Retinal pigment epithelial cell (primary cell): ENCODE measurements around the gene TWIST2.

ENCODE experiments used
- DNase-seq: peaks from one replicate; pipeline ENCODE4 v3.0.0-alpha.2; 2010; ENCODE audit warnings: low read depth
- H3K4me3 ChIP-seq: 2 replicates; pipeline ENCODE4 v1.5.1; 2011; ENCODE audit warnings: mild to moderate bottlenecking, low read length, control low read depth, moderate library complexity
- CTCF ChIP-seq: conservative IDR thresholded peaks from 2 replicates; pipeline ENCODE4 v1.5.1; 2011; ENCODE audit warnings: low read depth, low read length, control low read depth, inconsistent platforms

The TWIST2 gene

GRCh38 chr2:238845583-238846377 lies 2.1 kb upstream of the TWIST2 start:
- no peak overlapping the region for H3K4me3 ChIP-seq
- no peak for TF ChIP-seq CTCF
- no peak for DNase-seq

DNA sequence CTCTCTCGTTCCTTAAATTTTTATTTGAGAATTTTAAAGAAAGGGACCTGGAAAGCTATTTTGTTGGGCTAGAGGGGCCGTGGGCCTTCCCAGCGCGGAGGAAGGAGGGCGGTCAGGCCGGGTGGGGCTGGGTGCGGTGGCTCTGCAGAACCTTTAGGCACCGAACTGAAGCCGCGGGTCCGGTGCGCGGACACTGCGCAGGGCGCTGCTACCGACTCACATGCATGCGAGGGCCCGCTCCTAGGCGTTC lies 1.6 kb upstream of the TWIST2 start:
- DNase-seq = no peak
- no peak overlapping the region for H3K4me3 ChIP-seq
- TF ChIP-seq CTCF = no peak

DNA sequence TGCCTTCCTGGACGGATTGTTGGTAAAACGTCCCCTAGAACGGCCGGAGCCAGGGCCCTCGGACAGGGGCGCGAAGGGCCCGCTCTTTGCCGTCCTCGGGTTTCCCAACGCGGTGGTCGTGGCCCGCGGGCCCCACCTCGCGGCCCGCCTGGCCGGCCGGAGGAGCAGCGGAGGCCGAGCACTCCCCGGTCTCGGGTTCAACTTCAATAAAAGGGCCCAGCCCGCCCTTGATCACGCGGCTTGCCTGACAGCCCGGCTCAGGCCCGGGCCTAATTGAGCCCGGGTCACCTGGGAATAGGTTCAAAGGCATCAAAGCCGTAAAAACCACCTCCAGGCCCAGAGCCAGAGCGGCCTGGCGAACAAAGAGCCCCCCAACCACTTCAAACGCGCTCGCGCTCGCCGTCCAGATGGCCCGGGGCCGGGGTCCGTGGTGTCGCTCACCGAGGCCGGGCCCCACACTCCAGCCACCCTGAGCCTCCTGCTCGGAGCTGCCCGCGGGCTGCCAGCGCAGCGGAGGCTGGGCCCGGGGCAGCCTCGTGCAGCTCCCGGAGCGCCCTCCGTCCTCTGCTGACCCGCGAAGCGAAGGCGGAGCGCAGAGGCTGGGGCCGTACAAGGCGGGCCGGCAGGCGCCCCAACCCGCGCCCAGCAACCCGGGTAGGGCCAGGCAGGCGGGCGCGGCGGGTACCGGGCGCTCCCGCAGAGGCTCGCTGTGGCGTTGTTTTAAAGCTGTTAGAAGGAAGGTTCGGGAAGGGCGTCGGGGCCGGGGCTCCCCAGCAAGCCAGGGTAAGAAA lies 1.1 kb upstream of the TWIST2 start:
- no peak for DNase-seq
- no peak overlapping the region for H3K4me3 ChIP-seq
- TF ChIP-seq CTCF = no peak

GRCh38 chr2:238847419-238847801 lies 475 bp upstream of the TWIST2 start:
- no peak for TF ChIP-seq CTCF
- DNase-seq = no peak

DNA sequence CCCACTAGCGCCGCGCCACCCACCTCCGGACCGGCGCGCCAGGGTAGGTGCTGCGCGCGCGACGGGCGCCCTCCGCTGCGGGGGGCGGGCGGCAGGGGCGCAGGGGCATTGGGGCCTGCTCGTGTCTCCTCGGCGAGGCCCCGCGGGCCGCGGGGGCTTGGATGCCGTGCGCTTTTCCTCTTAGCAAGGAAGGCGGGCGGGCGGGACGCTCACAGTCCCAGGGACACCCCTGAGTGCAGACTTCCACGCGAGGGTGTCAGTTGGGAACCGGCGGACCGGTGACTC lies 748 bp downstream of the TWIST2 start:
- no peak for DNase-seq
- no peak overlapping the region for H3K4me3 ChIP-seq
- TF ChIP-seq CTCF = no peak

More at GRCh38 chr2:238847419-238847801, 475 bp upstream of the TWIST2 start:
- H3K4me3 ChIP-seq = peak overlapping the region; percentile 19

DNA sequence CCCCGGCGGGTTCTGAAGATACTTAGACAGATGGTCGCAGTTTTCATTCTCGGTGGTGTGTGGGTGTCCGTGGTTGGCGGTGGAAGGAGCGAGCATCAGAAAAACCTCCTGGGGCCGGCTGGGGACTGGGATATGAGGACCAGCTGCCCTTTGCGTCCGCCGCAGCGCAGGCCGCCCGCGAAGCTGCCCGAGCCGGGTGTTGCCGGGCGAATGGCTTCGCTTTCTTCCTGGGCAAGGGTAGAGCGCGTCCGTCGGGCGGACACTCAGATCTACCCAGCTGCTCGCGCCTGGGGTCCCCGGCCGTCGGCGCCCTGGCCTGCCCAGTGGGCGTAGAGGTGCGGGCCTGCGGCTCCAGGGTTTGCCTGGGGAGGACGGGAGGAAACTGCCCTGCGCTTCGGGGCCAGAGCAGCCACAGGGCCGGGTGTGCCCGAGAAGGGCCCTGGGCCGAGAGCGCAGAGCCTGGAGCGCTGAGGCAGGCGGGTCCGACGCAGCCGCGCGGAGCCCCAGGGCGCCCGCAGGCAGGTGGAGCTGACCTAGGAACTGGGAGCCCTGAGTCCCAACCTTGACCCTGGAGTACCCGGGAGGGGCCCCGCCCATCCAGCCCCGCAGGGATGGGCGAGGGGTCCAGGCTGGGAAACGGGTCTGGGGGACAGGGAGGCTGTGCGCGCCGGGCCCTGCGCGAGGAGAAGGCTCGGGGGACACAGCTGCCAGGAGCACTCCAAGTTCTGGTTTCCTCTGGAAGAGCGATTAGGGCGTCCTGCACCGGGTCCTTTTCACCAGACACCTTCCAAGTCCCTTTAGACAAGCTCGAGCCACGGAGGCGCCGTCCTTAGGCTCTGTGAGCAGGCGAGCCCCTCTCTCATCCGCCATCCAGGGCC lies 1.3 kb downstream of the TWIST2 start:
- H3K4me3 ChIP-seq = no peak overlapping the region
- DNase-seq = no peak
- no peak for TF ChIP-seq CTCF
